ENCODE measurements around the gene HSPA1L.
"Not testable (repeated sequence)": the region's sequence is repeated elsewhere in the genome, so short reads cannot be mapped to it uniquely, and the experiment has no call there.

The HSPA1L gene

DNA sequence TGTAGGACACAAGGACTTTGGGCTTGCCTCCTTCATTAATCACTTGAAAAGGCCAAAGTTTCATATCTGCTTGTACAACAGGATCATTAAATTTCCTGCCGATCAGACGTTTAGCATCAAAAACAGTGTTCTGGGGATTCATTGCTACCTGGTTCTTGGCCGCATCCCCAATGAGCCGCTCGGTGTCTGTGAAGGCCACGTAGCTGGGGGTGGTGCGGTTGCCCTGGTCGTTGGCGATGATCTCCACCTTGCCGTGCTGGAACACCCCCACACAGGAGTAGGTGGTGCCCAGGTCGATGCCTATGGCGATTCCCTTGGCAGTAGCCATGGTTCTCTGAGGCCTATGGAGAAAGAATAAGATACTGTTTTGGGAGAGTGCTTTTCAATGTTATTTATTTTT lies 3.4 kb downstream of the HSPA1L start:
- no peak for ATAC-seq

DNA sequence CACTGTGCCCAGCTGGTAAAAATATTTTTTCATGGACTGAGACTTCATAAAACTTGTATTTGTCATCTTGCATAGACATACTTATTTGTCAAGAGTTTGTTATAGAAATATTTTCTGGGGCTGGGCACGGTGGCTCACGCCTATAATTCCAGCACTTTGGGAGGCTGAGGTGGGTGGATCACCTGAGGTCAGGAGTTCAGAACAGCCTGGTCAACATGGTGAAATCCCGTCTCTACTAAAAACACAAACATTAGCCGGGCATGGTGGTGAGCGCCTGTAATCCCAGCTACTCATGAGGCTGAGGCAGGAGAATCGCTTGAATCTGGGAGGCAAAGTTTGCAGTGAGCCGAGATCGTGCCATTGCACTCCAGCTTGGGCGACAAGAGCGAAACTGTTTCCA lies 6.5 kb downstream of the HSPA1L start:
- not testable (repeated sequence) for ATAC-seq

- peak; percentile 97 for ATAC-seq
Measured at GRCh38 chr6:31806470-31807272, 8.4 kb downstream of the HSPA1L start, which contains the start of gene LSM2. LSM2 (minus strand) TSS chr6:31806966; CDS start chr6:31806757, 209 bp downstream.

- ATAC-seq = peak; percentile 6 to 18
Measured at GRCh38 chr6:31805939-31806469, 9.1 kb downstream of the HSPA1L start.

GRCh38 chr6:31801031-31801927 lies 13.8 kb downstream of the HSPA1L start:
- not testable (repeated sequence) for ATAC-seq

DNA sequence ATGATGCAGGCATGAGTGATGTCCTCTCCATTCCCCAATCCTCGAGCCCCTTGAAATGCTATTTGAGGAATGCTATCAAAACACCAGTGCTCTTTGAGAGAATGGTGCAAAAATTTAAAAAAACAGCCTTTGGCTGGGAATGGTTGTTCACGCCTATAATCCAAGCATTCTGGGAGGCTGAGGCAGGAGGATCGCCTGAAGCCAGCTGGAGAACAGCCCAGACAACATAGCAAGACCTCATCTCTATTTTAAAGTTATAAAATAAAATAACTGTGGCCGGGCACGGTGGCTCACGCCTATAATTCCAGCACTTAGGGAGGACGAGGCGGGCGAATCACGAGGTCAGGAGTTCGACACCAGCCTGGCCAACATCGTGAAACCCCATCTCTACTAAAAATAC lies 15.3 kb downstream of the HSPA1L start:
- no peak for ATAC-seq

DNA sequence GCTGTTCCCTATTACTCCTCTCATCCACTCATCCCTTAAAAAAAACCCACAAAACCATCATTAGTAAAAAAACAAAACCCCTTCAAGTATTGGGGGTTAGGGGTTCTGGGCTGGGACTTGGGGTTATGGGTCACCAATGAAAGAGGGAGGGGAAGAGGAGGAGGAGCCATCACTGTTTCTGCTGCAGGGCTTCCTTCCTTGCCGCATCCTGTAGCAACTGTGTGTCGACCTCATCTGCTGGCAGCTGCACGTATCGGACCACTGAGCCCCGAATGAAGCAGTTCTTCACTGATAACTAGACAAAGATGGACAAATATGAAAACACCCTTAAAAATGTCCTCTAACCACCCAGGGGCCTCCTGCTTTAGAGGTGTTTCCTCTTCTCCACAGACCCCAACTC lies 17.5 kb downstream of the HSPA1L start:
- no peak for ATAC-seq

DNA sequence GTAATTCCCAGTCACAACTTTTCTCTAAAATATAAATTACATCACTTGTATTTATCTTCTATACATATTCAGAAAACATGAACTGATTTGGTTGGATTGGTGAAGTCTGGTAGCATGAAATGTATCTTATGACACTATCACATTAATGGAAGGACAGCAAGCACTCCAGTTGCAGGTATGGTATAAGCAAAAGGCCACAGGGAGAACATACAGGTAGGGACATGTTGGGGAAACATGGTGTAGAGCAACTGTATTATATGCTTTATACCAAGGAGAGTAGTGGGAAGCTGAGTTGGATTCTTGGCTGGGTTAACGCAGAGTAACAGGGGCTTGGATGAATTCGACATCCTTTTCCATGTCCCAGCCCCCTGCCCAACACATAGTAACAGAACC lies 18.1 kb downstream of the HSPA1L start:
- ATAC-seq = no peak

DNA sequence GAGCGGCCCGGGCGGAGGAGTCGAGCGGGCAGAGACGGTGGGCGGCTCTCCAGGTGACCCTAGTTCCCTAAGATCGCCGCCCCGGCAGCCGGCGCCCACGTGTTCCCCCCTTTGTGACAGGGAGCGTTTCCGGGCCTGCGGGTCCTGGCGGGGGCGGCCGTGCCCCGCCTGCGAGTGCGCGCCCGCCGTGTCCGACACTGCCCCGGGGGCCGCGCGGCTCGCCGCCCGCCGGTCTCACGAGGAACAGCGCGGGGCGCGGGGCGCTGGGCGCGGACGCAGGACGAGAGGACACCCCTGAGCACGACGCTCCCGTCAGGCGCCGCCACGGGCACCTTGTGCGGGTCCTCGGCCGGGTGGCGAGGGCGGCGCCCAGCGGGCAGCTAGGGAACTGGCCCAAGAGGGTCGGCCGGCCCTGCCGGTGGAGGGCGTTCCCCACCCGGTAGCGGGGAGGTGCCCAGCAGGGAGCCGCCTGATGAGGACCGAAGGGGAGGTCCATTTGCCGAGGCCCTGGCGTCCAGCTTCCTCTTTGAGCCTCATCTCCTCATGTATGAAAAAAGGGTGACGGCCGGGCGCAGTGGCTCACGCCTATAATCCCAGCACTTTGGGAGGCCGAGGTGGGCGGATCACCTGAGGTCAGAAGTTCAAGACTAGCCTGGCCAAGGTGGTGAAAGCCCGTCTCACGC lies 19.3 kb downstream of the HSPA1L start, which contains the start of gene VARS1:
Gene VARS1 (minus strand): TSS at position 137 of the 683 bp plus-strand sequence. CDS start 535 bp downstream, outside the sequence.
- peak; percentile 86 to 88 for ATAC-seq

- peak; percentile 25 to 32 for ATAC-seq
Measured at GRCh38 chr6:31794866-31795615, 20.0 kb downstream of the HSPA1L start.

GRCh38 chr6:31794294-31794865 lies 20.7 kb downstream of the HSPA1L start:
- no peak for ATAC-seq

DNA sequence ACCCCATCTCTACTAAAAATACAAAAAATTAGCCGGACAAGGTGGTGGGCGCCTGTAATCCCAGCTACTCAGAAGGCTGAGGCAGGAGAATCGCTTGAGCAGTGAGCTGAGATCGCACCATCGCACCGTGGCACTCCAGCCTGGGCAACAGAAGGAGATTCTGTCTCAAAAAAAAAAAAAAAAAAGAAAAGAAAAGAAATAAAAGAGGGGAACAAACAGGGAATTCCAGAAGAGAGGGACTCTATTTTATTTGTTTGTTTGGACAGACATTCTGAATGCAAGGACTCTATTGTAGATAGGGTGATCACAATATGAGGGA lies 21.2 kb downstream of the HSPA1L start:
- ATAC-seq = not testable (repeated sequence)

- peak in 1 of 2 donors; percentile 36 for ATAC-seq
Measured at GRCh38 chr6:31792761-31793171, 22.3 kb downstream of the HSPA1L start.

DNA sequence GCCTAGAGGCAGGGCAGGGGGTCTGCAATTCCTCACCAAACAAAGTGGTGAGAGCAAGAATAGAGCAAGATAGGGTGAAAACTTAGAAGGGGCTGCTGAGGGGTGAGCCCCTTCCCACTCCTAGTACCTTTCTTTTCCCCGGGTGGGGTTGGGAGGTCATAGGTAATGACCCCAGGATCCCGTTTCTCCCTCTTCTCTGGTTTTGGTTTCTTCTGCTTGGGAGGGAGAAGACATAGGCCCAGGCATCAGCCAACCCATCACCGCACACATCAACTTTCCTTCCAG lies 23.1 kb downstream of the HSPA1L start:
- no peak for ATAC-seq

DNA sequence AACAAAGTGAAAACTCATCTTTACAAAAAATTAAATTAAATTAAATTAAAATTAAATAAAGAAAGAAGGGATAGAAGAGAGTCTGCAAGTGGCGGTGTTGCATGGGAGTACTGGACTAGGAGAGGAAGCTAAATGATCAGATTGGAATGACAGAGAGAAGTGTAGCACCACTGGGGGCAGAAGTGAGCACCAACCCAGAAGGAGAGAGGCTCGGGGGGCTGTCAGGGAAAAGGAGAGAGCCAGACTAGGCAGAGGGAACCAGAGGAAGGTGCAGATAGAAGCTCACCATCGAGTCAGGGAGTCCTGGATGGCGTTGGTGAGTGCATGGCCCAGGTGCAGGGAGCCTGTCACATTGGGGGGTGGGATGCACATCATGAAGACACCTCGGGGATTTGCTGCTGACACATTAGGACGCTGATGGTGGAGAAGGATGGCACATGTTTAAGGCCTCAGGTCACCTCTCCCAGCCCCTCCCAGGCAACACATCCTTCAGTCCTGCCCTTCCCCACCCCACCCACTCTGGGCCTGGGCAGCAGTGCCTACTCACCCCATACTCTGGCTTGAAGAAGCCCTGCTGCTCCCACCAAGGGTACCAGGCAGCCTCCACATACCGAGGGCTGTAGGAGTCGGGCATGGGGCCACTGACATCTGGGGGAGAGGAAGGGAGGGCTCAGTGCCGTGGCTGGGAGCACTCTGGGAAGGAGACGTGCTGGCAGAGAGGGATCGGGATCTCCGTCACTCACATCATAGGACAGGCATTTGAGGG lies 23.6 kb downstream of the HSPA1L start:
- no peak for ATAC-seq

- ATAC-seq = no peak
Measured at GRCh38 chr6:31785475-31785874, 29.6 kb downstream of the HSPA1L start.

DNA sequence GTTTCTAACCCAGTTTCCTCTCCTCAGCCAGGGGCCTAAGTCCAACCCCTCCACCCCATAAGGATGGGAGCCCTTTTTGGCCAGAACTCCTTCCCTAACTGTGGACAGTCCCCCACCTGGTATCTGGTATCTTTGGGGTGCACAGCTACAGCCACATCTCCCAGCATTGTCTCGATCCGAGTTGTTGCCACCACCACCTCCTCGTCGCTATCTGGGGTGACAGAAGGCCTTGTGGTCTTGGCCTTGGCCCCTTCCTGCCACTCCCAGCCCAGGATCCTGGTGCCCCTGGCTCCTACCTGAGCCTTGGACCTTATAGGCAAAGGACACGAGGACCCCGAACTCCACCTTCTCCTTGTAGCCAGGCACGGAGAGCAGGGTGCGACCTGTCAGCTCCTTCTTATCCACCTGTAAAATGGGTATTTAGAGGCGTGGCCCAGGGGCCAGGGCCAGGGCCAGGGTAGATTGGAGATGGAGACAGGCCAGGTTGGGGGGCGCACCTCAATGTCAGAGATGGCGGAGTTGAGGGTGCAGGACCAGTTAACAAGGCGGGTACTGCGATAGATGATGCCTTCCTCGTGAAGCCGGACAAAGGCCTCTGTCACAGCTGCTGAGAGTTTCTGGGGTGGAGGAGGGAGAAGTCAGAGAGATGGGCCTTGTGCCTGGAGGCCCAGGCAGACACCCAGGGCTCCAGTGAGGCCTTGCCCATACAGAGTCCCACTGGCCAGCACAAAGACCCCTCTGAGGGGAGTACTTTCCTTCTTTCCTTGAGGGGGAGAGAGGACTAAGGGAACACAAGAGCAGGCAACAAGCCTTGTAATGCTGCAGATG lies 30.8 kb downstream of the HSPA1L start:
- ATAC-seq = no peak

GRCh38 chr6:31782126-31782855 lies 32.8 kb downstream of the HSPA1L start:
- no peak for ATAC-seq
